Peyer's patch (tissue), 4 donors: Measurements from ENCODE around the gene EOLA1.
"Not testable (repeated sequence)": the region's sequence is repeated elsewhere in the genome, so short reads cannot be mapped to it uniquely, and the experiment has no call there.

Experiments used
- POLR2A ChIP-seq, 2 donors: fragments of 450-650 bp; IDR thresholded peaks; one replicate each; pipeline ENCODE4 v1.5.1; 2017; ENCODE audit warnings: antibody characterized with exemption in 2 of 2, mild to moderate bottlenecking in 2 of 2, moderate library complexity in 2 of 2
- TF ChIP-seq, protein P1 (sequence below), 6 experiments: fragments of 450-650 bp in 4 of 6; fragments of 200-600 bp in 2 of 6; sonication (generic) in 1 of 6; IDR thresholded peaks; one replicate each; pipeline ENCODE4 v1.5.1; 2017 to 2019; ENCODE audit warnings: antibody characterized with exemption in 6 of 6, mild to moderate bottlenecking in 3 of 6, moderate library complexity in 1 of 6

DNA sequence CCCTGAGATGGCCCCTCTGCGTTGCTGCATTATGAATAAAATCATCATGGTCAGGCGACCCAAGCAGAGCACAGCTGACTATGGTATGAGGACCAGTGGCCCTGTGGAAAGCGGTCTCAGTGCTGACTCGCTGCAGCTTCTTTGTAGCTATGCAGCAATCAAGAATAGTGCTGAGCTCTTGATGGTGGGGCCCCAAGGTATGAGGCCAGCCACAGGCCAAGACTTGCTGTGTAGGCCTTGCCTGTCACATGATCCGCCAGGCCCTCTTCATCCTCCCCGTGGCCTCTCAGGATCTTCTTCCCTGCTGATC is 11.1 kb downstream of the EOLA1 start:
- TF ChIP-seq, protein P1, sequence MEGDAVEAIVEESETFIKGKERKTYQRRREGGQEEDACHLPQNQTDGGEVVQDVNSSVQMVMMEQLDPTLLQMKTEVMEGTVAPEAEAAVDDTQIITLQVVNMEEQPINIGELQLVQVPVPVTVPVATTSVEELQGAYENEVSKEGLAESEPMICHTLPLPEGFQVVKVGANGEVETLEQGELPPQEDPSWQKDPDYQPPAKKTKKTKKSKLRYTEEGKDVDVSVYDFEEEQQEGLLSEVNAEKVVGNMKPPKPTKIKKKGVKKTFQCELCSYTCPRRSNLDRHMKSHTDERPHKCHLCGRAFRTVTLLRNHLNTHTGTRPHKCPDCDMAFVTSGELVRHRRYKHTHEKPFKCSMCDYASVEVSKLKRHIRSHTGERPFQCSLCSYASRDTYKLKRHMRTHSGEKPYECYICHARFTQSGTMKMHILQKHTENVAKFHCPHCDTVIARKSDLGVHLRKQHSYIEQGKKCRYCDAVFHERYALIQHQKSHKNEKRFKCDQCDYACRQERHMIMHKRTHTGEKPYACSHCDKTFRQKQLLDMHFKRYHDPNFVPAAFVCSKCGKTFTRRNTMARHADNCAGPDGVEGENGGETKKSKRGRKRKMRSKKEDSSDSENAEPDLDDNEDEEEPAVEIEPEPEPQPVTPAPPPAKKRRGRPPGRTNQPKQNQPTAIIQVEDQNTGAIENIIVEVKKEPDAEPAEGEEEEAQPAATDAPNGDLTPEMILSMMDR (IDR thresholded peaks at IDR 0.05) = not testable (repeated sequence)
- not testable (repeated sequence) for TF ChIP-seq POLR2A (IDR thresholded peaks at IDR 0.05)
